Neural cell (in vitro differentiated cells): Measurements from ENCODE around the gene SBNO2. TPM values are rescaled to one million over a fixed set of nuclear protein-coding genes. Genes with fewer than 3 reads are reported as not detected.
A peak's percentile ranks its signal among the peaks of the same experiment; 100 is the strongest.

ENCODE experiments used
- H2AFZ ChIP-seq: fragments of 200-600, 300-800 bp; sonication (generic), shearing (Covaris generic); 2 replicates; pipeline ENCODE4 v1.6.0; 2014; ENCODE audit warnings: low read depth, mild to moderate bottlenecking, antibody characterized with exemption, low read length, moderate library complexity
- H3F3A ChIP-seq: fragments of 200-600 bp; shearing (Covaris generic); 2 replicates; pipeline ENCODE4 v1.6.1; 2016; ENCODE audit warnings: mild to moderate bottlenecking, moderate library complexity, mixed read lengths, antibody characterized with exemption, low read length; ENCODE audit not compliant: insufficient read depth, poor library complexity, severe bottlenecking
- H3K27ac ChIP-seq: fragments of 200-600, 300-800 bp; sonication (generic), shearing (Covaris generic); 2 replicates; pipeline ENCODE4 v1.5.1; 2014; ENCODE audit warnings: mild to moderate bottlenecking, low read length, moderate library complexity
- H3K27me3 ChIP-seq: fragments of 300-800, 200-600 bp; sonication (generic), shearing (Covaris generic); 2 replicates; pipeline ENCODE4 v1.6.0; 2014; ENCODE audit warnings: mild to moderate bottlenecking, low read depth, low read length, moderate library complexity; ENCODE audit not compliant: insufficient read depth
- H3K36me3 ChIP-seq: fragments of 300-800, 200-600 bp; sonication (generic), shearing (Covaris generic); 2 replicates; pipeline ENCODE4 v1.5.1; 2014; ENCODE audit warnings: mild to moderate bottlenecking, antibody characterized with exemption, low read length, moderate library complexity; ENCODE audit not compliant: insufficient read depth
- H3K4me2 ChIP-seq: fragments of 300-800, 200-600 bp; sonication (generic), shearing (Covaris generic); 2 replicates; pipeline ENCODE4 v1.6.0; 2014; ENCODE audit warnings: mild to moderate bottlenecking, low read length
- H3K4me3 ChIP-seq: fragments of 300-800, 200-600 bp; sonication (generic), shearing (Covaris generic); 2 replicates; pipeline ENCODE4 v1.5.1; 2014; ENCODE audit warnings: mild to moderate bottlenecking, low read length, moderate library complexity
- H3K79me2 ChIP-seq: fragments of 200-600 bp; shearing (Covaris generic); replicated peaks from 2 replicates; pipeline ENCODE4 v1.6.0; 2014; ENCODE audit warnings: mild to moderate bottlenecking, low read length, moderate library complexity; ENCODE audit not compliant: insufficient read depth
- H3K9ac ChIP-seq: fragments of 300-800, 200-600 bp; sonication (generic), shearing (Covaris generic); 2 replicates; pipeline ENCODE4 v1.6.1; 2016; ENCODE audit warnings: mild to moderate bottlenecking, low read length, mixed read lengths
- H3K9me2 ChIP-seq: fragments of 200-600 bp; shearing (Covaris generic); 2 replicates; pipeline ENCODE4 v1.6.1; 2016; ENCODE audit warnings: mild to moderate bottlenecking, low read length, mixed read lengths; ENCODE audit not compliant: insufficient read depth
- H3K9me3 ChIP-seq: fragments of 200-600, 300-800 bp; sonication (generic), shearing (Covaris generic); 2 replicates; pipeline ENCODE4 v1.6.1; 2016; ENCODE audit warnings: mild to moderate bottlenecking, mixed run types, low read length, moderate library complexity, mixed read lengths
- H4K20me1 ChIP-seq: fragments of 200-600 bp; shearing (Covaris generic); 2 replicates; pipeline ENCODE4 v1.6.1; 2016; ENCODE audit warnings: mild to moderate bottlenecking, mixed run types; ENCODE audit not compliant: insufficient read depth
- EP300 ChIP-seq: fragments of 450-650 bp; conservative IDR thresholded peaks from 2 replicates; pipeline ENCODE4 v1.6.1; 2014; ENCODE audit warnings: antibody characterized with exemption, mild to moderate bottlenecking, moderate library complexity; ENCODE audit not compliant: poor library complexity, severe bottlenecking
- EZH2 ChIP-seq: fragments of 200-600, 300-800 bp; shearing (Covaris generic), sonication (generic); IDR thresholded peaks from 2 replicates; pipeline ENCODE4 v1.6.1; 2014; ENCODE audit warnings: antibody characterized with exemption, low read length, borderline replicate concordance, mild to moderate bottlenecking; ENCODE audit not compliant: insufficient read depth, poor library complexity, severe bottlenecking
- MXI1 ChIP-seq: fragments of 450-650 bp; conservative IDR thresholded peaks from 2 replicates; pipeline ENCODE4 v1.6.1; 2014; ENCODE audit warnings: antibody characterized with exemption, mild to moderate bottlenecking; ENCODE audit not compliant: poor library complexity, severe bottlenecking
- POLR2AphosphoS5 ChIP-seq: IDR thresholded peaks from 2 replicates; pipeline ENCODE4 v1.6.1; 2012
- RAD21 ChIP-seq: fragments of 450-650 bp; conservative IDR thresholded peaks from 2 replicates; pipeline ENCODE4 v1.6.1; 2014; ENCODE audit warnings: antibody characterized with exemption, mild to moderate bottlenecking, moderate library complexity
- SMC3 ChIP-seq: fragments of 450-650 bp; conservative IDR thresholded peaks from 2 replicates; pipeline ENCODE4 v1.6.1; 2014; ENCODE audit warnings: antibody characterized with exemption, mild to moderate bottlenecking, moderate library complexity; ENCODE audit not compliant: poor library complexity
- TAF1 ChIP-seq: IDR thresholded peaks from 2 replicates; pipeline ENCODE4 v1.6.1; 2012; ENCODE audit warnings: low read depth
- polyA plus RNA-seq: library from polyadenylated mRNA; depleted of rRNA; stranded (reverse); fragments of >200 nt; gene quantifications from 2 replicates; pipeline ENCODE4 v1.2.3, GENCODE V29; 2014
- TF ChIP-seq, protein P1 (sequence below): fragments of 450-650 bp; IDR thresholded peaks from 2 replicates; pipeline ENCODE4 v1.5.1; 2014; ENCODE audit warnings: antibody characterized with exemption, mild to moderate bottlenecking, moderate library complexity; ENCODE audit not compliant: poor library complexity, severe bottlenecking
- TF ChIP-seq, protein P2 (sequence below): IDR thresholded peaks from 2 replicates; pipeline ENCODE4 v1.6.1; 2012; ENCODE audit warnings: borderline replicate concordance

Gene SBNO2
- polyA plus RNA-seq, 1 donor from 2014 or later = 4.8 TPM

DNA sequence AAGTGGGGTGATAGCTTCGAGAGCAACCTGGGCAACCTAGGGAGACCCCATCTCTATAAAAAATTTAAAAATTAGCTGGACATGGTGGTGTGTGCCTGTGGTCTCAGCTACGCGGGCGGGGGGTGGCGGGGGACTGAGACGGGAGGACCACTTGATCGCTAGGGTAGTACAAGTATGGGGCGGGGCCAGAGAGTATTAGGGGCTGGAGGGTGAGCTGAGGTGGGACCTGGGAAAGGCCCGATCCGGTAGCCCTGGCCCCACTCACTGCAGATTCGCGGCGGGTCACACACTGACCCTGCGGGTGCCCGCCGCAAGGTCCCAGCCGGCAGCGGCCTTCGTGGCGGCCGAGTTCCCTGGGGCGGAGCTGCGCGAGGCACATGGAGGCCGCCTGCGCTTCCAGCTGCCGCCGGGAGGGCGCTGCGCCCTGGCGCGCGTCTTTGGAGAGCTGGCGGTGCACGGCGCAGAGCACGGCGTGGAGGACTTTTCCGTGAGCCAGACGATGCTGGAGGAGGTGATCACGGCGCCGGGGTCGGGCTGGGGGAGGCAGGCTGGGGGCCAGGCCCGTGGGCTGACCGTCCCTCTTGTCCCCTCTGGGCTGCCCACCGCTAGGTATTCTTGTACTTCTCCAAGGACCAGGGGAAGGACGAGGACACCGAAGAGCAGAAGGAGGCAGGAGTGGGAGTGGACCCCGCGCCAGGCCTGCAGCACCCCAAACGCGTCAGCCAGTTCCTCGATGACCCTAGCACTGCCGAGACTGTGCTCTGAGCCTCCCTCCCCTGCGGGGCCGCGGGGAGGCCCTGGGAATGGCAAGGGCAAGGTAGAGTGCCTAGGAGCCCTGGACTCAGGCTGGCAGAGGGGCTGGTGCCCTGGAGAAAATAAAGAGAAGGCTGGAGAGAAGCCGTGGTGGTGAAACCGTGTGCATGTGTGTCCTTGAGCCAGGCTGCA lies 109.1 kb downstream of the SBNO2 start:
- Histone ChIP-seq H3K4me3 (no peak overlapping the region), H2AFZ (no peak overlapping the region), H3K9ac (no peak overlapping the region), H3K79me2 (no peaks in the 10 kb centered on the region), H4K20me1 (no peaks in the 10 kb centered on the region), H3K9me3 (no peaks in the 10 kb centered on the region), H3F3A (no peaks in the 10 kb centered on the region), H3K36me3 (no peaks in the 10 kb centered on the region), H3K27me3 (peaks cover 28% of the 10 kb centered on the region), H3K4me2 (no peak overlapping the region), H3K27ac (no peak overlapping the region), H3K9me2 (no peaks in the 10 kb centered on the region)
- TF ChIP-seq SMC3 (no peak), EZH2 (no peak), TAF1 (no peak), RAD21 (no peak), POLR2AphosphoS5 (no peak)
- TF ChIP-seq, protein P1, sequence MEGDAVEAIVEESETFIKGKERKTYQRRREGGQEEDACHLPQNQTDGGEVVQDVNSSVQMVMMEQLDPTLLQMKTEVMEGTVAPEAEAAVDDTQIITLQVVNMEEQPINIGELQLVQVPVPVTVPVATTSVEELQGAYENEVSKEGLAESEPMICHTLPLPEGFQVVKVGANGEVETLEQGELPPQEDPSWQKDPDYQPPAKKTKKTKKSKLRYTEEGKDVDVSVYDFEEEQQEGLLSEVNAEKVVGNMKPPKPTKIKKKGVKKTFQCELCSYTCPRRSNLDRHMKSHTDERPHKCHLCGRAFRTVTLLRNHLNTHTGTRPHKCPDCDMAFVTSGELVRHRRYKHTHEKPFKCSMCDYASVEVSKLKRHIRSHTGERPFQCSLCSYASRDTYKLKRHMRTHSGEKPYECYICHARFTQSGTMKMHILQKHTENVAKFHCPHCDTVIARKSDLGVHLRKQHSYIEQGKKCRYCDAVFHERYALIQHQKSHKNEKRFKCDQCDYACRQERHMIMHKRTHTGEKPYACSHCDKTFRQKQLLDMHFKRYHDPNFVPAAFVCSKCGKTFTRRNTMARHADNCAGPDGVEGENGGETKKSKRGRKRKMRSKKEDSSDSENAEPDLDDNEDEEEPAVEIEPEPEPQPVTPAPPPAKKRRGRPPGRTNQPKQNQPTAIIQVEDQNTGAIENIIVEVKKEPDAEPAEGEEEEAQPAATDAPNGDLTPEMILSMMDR = peak; percentile 59

DNA sequence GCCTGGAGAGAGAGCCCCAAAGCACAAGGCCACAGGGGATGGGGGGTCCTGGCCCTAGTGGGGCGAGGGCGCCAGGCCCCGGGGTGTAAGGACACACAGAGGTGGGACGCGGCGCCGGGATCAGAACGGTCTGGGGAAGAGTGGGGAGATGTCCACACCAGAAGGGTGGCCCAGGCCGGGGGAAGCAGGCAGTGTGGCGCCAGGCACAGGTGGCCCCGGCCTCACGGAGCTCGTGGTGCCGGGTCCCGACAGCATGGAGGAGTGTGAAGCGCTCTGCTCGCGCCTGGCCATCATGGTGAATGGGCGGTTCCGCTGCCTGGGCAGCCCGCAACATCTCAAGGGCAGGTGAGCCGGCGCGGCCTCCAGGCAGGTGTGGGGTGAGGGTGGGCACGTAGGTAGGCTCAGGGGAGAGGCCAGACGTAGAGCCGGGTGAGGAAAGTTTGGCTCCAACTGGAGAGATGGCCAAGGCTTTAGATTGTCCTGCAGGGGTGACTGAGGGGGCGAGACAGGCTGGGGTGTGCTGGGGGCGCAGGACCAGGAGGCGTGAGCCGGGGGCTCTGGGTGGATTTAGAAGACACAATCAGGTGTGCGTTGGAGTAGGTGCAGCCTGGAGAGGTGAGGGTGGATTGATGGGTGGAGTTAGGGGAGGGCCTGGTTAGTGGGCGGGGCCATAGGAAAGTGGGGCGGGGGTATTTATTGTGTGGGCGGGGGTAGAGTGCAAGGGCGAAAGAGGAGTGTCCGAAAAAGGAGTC lies 110.0 kb downstream of the SBNO2 start:
- no peaks in the 10 kb centered on the region for H3K9me2 ChIP-seq
- no peak overlapping the region for H2AFZ ChIP-seq
- no peaks in the 10 kb centered on the region for H3K36me3 ChIP-seq
- H3K27me3 ChIP-seq = peaks cover 22% of the 10 kb centered on the region
- no peaks in the 10 kb centered on the region for H3K9me3 ChIP-seq
- TF ChIP-seq MXI1 (no peak), SMC3 (no peak), POLR2AphosphoS5 (no peak), RAD21 (no peak), TAF1 (no peak), EP300 (no peak), EZH2 (no peak)
- TF ChIP-seq, protein P1 = no peak
- TF ChIP-seq, protein P2, sequence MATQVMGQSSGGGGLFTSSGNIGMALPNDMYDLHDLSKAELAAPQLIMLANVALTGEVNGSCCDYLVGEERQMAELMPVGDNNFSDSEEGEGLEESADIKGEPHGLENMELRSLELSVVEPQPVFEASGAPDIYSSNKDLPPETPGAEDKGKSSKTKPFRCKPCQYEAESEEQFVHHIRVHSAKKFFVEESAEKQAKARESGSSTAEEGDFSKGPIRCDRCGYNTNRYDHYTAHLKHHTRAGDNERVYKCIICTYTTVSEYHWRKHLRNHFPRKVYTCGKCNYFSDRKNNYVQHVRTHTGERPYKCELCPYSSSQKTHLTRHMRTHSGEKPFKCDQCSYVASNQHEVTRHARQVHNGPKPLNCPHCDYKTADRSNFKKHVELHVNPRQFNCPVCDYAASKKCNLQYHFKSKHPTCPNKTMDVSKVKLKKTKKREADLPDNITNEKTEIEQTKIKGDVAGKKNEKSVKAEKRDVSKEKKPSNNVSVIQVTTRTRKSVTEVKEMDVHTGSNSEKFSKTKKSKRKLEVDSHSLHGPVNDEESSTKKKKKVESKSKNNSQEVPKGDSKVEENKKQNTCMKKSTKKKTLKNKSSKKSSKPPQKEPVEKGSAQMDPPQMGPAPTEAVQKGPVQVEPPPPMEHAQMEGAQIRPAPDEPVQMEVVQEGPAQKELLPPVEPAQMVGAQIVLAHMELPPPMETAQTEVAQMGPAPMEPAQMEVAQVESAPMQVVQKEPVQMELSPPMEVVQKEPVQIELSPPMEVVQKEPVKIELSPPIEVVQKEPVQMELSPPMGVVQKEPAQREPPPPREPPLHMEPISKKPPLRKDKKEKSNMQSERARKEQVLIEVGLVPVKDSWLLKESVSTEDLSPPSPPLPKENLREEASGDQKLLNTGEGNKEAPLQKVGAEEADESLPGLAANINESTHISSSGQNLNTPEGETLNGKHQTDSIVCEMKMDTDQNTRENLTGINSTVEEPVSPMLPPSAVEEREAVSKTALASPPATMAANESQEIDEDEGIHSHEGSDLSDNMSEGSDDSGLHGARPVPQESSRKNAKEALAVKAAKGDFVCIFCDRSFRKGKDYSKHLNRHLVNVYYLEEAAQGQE = no peak
- H4K20me1 ChIP-seq = no peaks in the 10 kb centered on the region
- H3F3A ChIP-seq = no peaks in the 10 kb centered on the region
- no peak overlapping the region for H3K4me3 ChIP-seq
- no peak overlapping the region for H3K4me2 ChIP-seq
- H3K9ac ChIP-seq = no peak overlapping the region
- H3K79me2 ChIP-seq = no peaks in the 10 kb centered on the region
- no peak overlapping the region for H3K27ac ChIP-seq
